GM12878 (cell line): ENCODE measurements around the gene IGSF6. TPM values are rescaled to one million over a fixed set of nuclear protein-coding genes. Genes with fewer than 3 reads are reported as not detected.
A peak's percentile ranks its signal among the peaks of the same experiment; 100 is the strongest.

ENCODE experiments used
- ATAC-seq: fragments of 200-7000 bp; cut with Tn5 transposase; 3 replicates; pipeline ENCODE4 v1.9.1; 2020; ENCODE audit warnings: mild to moderate bottlenecking, moderate library complexity
- BruUV-seq: library from RNA; stranded (reverse); fragments of 400-500 nt; replicated peaks from 2 replicates; lab custom pipeline; 2021; lab: Mats Ljungman, UMichigan
- CTCF ChIA-PET: fragments of 300-600 bp; sonication (Branson Sonifier 250); formaldehyde crosslinking; extraction: SDS; loops from one replicate; lab custom pipeline; 2021; ENCODE audit warnings: inconsistent platforms; lab: Yijun Ruan, JAX
- POLR2A ChIA-PET: fragments of 350-600 bp; formaldehyde crosslinking; extraction: SDS; loops from one replicate; lab custom pipeline; 2021; ENCODE audit warnings: inconsistent platforms; lab: Charles Lee
- RAD21 ChIA-PET: fragments of 300-600 bp; sonication (Branson Sonifier 250); formaldehyde crosslinking; loops from one replicate; lab custom pipeline; 2023; ENCODE audit warnings: antibody characterized with exemption; ENCODE audit not compliant: unreplicated experiment; lab: Charles Lee
- SMC1A ChIA-PET: fragments of 300-600 bp; sonication (Branson Sonifier 250); formaldehyde crosslinking; loops from one replicate; lab custom pipeline; 2023; ENCODE audit not compliant: unreplicated experiment, uncharacterized antibody; lab: Charles Lee
- DNase-seq: peaks from one replicate; pipeline ENCODE4 v3.0.0-alpha.2; 2011; ENCODE audit warnings: low read depth, low spot score
- FAIRE-seq: peaks from 3 replicates; lab custom pipeline; 2011; peaks lifted over from hg19 to GRCh38; lab: Jason Lieb, UNC
- H2AFZ ChIP-seq: 2 replicates; pipeline ENCODE4 v1.6.0; 2011; ENCODE audit warnings: low read depth, low read length, control low read depth; ENCODE audit not compliant: control insufficient read depth
- H3K27ac ChIP-seq: 2 replicates; pipeline ENCODE4 v1.5.1; 2011; ENCODE audit warnings: control low read depth; ENCODE audit not compliant: control insufficient read depth, insufficient read depth
- H3K27me3 ChIP-seq, 2 experiments: replicated peaks in 1 of 2; 2 replicates each; pipeline versions ENCODE4 v1.6.0 to v1.6.1; 2011; ENCODE audit warnings: low read length in 1 of 2; ENCODE audit not compliant: control insufficient read depth in 2 of 2, insufficient read depth in 2 of 2
- H3K36me3 ChIP-seq, 2 experiments: 2 replicates each; pipeline ENCODE4 v1.5.1; 2011; ENCODE audit warnings: low read length in 1 of 2; ENCODE audit not compliant: control insufficient read depth in 2 of 2, insufficient read depth in 2 of 2
- H3K4me1 ChIP-seq: 2 replicates; pipeline ENCODE4 v1.6.1; 2011; ENCODE audit warnings: mild to moderate bottlenecking, low read length, moderate library complexity, mixed read lengths; ENCODE audit not compliant: control insufficient read depth, insufficient read depth
- H3K4me2 ChIP-seq: 2 replicates; pipeline ENCODE4 v1.6.0; 2011; ENCODE audit warnings: control low read depth; ENCODE audit not compliant: control insufficient read depth, insufficient read depth
- H3K4me3 ChIP-seq: fragments of 200-600 bp; sonication (generic); 2 replicates; pipeline ENCODE4 v1.5.1; 2016
- H3K79me2 ChIP-seq: 2 replicates; pipeline ENCODE4 v1.6.0; 2011; ENCODE audit warnings: low read length; ENCODE audit not compliant: control insufficient read depth, insufficient read depth
- H3K9ac ChIP-seq: 2 replicates; pipeline ENCODE4 v1.8.0; 2011; ENCODE audit warnings: low read length, control low read depth, mixed read lengths; ENCODE audit not compliant: control insufficient read depth, insufficient read depth
- H3K9me3 ChIP-seq: replicated peaks from 3 replicates; pipeline ENCODE4 v1.5.1; 2011; ENCODE audit warnings: mild to moderate bottlenecking, low read length; ENCODE audit not compliant: control insufficient read depth, insufficient read depth
- H4K20me1 ChIP-seq: 2 replicates; pipeline ENCODE4 v1.6.0; 2011; ENCODE audit not compliant: control insufficient read depth, insufficient read depth
- CHD1 ChIP-seq: IDR thresholded peaks from 2 replicates; pipeline ENCODE4 v1.6.1; 2012; ENCODE audit warnings: low read depth, low read length, improper control_type of control experiment
- KAT2A ChIP-seq: conservative IDR thresholded peaks from 2 replicates; pipeline ENCODE4 v1.6.1; 2011; ENCODE audit warnings: low read depth, low read length; ENCODE audit not compliant: control insufficient read depth
- SMC3 ChIP-seq: IDR thresholded peaks from 2 replicates; pipeline ENCODE4 v1.6.1; 2011; ENCODE audit warnings: low read length, improper control_type of control experiment, borderline replicate concordance
- WGBS: methylation state at CpG from one replicate; pipeline ENCODE4 v1.1.6; 2016; ENCODE audit warnings: low lambda C conversion rate; ENCODE audit not compliant: insufficient replicate concordance, insufficient coverage; ENCODE audit errors: missing lambda C conversion rate; 5-methylcytosine and 5-hydroxymethylcytosine counted together
- in situ Hi-C: fragments of 300-500 bp; cut with MboI; formaldehyde crosslinking; loops from 9 replicates; pipeline ENCODE4 v1.14.3; 2018; ENCODE audit warnings: mixed read lengths
- intact Hi-C: fragments of 100-400 bp; cut with micrococcal nuclease; formaldehyde crosslinking; loops from one replicate; pipeline ENCODE4 v1.14.2; 2022; ENCODE audit not compliant: unreplicated experiment
- polyA plus RNA-seq, 11 experiments: library from polyadenylated mRNA; depleted of rRNA in 4 of 11; unstranded in 6 of 11; stranded (reverse) in 5 of 11; fragments of >200 nt; fragmentation: Nextera tagmentation in 4 of 11; fragmentation: Illumina TruSeq in 1 of 11; extraction: Ambion mirVana in 4 of 11; extraction: Trizol in 1 of 11; gene quantifications; 1 replicate in 1 of 11; 2 replicates in 10 of 11; pipeline versions ENCODE4 v1.2.1 to v1.2.3, GENCODE V29; 2011 to 2016; ENCODE audit warnings: inconsistent platforms in 2 of 11, missing spikeins in 2 of 11, low read depth in 1 of 11
- total RNA-seq, 4 experiments: library from RNA; depleted of rRNA in 3 of 4; stranded (reverse); fragments of >200 nt in 3 of 4; fragmentation: Illumina TruSeq in 1 of 4; extraction: Trizol in 1 of 4; gene quantifications; 2 replicates each; pipeline versions ENCODE4 v1.2.1 to v1.2.3, GENCODE V29; 2013 to 2021
- TF ChIP-seq, protein P1 (sequence below): fragments of 450-650 bp; IDR thresholded peaks from 2 replicates; pipeline ENCODE4 v1.6.1; 2017; ENCODE audit warnings: mild to moderate bottlenecking, low read depth, inconsistent platforms; ENCODE audit not compliant: poor library complexity, severe bottlenecking
- TF ChIP-seq, protein P2 (sequence below): fragments of 450-650 bp; IDR thresholded peaks from 2 replicates; pipeline ENCODE4 v1.6.1; 2016; ENCODE audit warnings: mild to moderate bottlenecking, moderate library complexity, borderline replicate concordance

IGSF6 gene
- total and polyA plus RNA-seq, 10 of the 15 experiments (the other 5 are each of a cell fraction or from before 2014, with no cell fraction given), result 0.32 to 1.2 (median 0.72) TPM

DNA sequence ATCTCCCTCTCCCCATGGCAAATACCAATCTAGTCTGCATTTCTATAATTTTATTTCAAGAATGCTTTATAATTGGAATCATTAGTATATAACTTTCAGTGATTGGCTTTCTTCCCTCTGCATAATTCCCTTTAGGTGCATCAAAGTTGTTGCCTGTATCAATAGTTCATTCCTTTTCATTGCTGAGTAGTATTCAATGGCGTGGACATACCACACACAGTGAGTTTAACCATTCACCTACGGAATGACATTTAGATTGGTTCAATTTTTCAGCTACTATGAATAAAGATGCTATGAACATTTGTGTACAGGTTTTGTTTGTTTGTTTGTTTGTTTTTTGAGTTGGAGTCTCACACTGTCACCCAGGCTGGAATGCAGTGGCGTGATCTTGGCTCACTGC lies 21.1 kb upstream of the IGSF6 start:
- no peak overlapping the region for H3K4me2 ChIP-seq
- POLR2A ChIA-PET, result no interaction called here
- CTCF ChIA-PET, result interaction anchor here (1.2 to 2.8 kb wide), 2 partner anchors 10 to 16 kb away, joined by 5 to 11 read pairs; no protein-coding TSS in a partner anchor
- H3K27ac ChIP-seq, result no peak overlapping the region
- no peaks in the 10 kb centered on the region for H3K79me2 ChIP-seq
- H3K9me3 ChIP-seq, result no peaks in the 10 kb centered on the region
- ATAC-seq, result no peak
- no peaks in the 10 kb centered on the region for H3K4me1 ChIP-seq
- intact Hi-C loops, result no loop called here
- DNase-seq, result no peak
- in situ Hi-C loops, result no loop called here
- H3K4me3 ChIP-seq, result no peak overlapping the region
- no peak overlapping the region for H2AFZ ChIP-seq
- RAD21 ChIA-PET, result no interaction called here
- SMC1A ChIA-PET, result no interaction called here
- no peak for FAIRE-seq
- no peaks in the 10 kb centered on the region for H3K36me3 ChIP-seq
- H3K9ac ChIP-seq, result no peak overlapping the region
- no peaks in the 10 kb centered on the region for H4K20me1 ChIP-seq
- TF ChIP-seq SMC3, result no peak
- no peak for TF ChIP-seq KAT2A
- TF ChIP-seq, protein P1, sequence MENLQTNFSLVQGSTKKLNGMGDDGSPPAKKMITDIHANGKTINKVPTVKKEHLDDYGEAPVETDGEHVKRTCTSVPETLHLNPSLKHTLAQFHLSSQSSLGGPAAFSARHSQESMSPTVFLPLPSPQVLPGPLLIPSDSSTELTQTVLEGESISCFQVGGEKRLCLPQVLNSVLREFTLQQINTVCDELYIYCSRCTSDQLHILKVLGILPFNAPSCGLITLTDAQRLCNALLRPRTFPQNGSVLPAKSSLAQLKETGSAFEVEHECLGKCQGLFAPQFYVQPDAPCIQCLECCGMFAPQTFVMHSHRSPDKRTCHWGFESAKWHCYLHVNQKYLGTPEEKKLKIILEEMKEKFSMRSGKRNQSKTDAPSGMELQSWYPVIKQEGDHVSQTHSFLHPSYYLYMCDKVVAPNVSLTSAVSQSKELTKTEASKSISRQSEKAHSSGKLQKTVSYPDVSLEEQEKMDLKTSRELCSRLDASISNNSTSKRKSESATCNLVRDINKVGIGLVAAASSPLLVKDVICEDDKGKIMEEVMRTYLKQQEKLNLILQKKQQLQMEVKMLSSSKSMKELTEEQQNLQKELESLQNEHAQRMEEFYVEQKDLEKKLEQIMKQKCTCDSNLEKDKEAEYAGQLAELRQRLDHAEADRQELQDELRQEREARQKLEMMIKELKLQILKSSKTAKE, result no peak
- TF ChIP-seq, all 136 proteins: peak for 0
- no TSS peak for BruUV-seq
- 63% methylated on average over 3 of the region's 3 CpGs for WGBS
- H3K27me3 ChIP-seq, result peaks cover 0 to 2% of the 10 kb centered on the region in 2 experiments; a peak in 1 of 4 replicates

DNA sequence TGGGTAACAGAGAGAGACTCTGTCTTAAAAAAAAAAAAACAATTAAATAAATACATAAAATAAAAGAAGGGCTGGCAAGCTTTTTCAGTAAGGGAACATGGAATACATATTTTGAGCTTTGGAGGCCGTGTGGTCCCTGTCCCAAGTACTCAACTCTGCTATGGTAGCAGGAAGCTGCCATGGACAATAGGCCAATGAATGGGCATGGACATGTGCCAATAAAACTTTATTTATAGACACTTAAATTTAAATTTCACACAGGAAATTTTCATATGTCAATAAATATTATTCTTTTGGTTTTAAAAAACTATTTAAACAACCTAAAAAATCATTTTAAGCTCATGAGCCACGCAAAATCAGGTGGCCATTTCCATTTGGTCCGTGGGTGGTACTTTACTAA lies 15.2 kb upstream of the IGSF6 start:
- CTCF ChIA-PET, result interaction anchor here (1.1 to 3.9 kb wide), 3 partner anchors 10 to 58 kb away, joined by 3 to 20 read pairs (median 4); no protein-coding TSS in a partner anchor
- Histone ChIP-seq H3K9ac (no peak overlapping the region), H2AFZ (no peak overlapping the region), H4K20me1 (no peaks in the 10 kb centered on the region), H3K4me3 (no peak overlapping the region), H3K27me3 (peaks cover 0 to 3% of the 10 kb centered on the region in 2 experiments; a peak in 2 of 4 replicates), H3K9me3 (no peaks in the 10 kb centered on the region), H3K79me2 (no peaks in the 10 kb centered on the region), H3K36me3 (no peaks in the 10 kb centered on the region), H3K27ac (no peak overlapping the region), H3K4me1 (no peaks in the 10 kb centered on the region), H3K4me2 (no peak overlapping the region)
- intact Hi-C loops, result no loop called here
- no peak for TF ChIP-seq CHD1
- TF ChIP-seq, protein P2, sequence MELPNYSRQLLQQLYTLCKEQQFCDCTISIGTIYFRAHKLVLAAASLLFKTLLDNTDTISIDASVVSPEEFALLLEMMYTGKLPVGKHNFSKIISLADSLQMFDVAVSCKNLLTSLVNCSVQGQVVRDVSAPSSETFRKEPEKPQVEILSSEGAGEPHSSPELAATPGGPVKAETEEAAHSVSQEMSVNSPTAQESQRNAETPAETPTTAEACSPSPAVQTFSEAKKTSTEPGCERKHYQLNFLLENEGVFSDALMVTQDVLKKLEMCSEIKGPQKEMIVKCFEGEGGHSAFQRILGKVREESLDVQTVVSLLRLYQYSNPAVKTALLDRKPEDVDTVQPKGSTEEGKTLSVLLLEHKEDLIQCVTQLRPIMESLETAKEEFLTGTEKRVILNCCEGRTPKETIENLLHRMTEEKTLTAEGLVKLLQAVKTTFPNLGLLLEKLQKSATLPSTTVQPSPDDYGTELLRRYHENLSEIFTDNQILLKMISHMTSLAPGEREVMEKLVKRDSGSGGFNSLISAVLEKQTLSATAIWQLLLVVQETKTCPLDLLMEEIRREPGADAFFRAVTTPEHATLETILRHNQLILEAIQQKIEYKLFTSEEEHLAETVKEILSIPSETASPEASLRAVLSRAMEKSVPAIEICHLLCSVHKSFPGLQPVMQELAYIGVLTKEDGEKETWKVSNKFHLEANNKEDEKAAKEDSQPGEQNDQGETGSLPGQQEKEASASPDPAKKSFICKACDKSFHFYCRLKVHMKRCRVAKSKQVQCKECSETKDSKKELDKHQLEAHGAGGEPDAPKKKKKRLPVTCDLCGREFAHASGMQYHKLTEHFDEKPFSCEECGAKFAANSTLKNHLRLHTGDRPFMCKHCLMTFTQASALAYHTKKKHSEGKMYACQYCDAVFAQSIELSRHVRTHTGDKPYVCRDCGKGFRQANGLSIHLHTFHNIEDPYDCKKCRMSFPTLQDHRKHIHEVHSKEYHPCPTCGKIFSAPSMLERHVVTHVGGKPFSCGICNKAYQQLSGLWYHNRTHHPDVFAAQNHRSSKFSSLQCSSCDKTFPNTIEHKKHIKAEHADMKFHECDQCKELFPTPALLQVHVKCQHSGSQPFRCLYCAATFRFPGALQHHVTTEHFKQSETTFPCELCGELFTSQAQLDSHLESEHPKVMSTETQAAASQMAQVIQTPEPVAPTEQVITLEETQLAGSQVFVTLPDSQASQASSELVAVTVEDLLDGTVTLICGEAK, result peak; percentile 48
- no peak for TF ChIP-seq SMC3
- no peak for FAIRE-seq
- SMC1A ChIA-PET, result interaction anchor here (0.7 to 1.3 kb wide), 3 partner anchors 10 to 421 kb away, joined by 3 to 4 read pairs (median 4); no protein-coding TSS in a partner anchor
- in situ Hi-C loops, result no loop called here
- BruUV-seq, result no TSS peak
- RAD21 ChIA-PET, result interaction anchor here (2.1 kb wide), 1 partner anchor 10 kb away, joined by 6 read pairs; no protein-coding TSS in a partner anchor
- ATAC-seq, result no peak
- DNase-seq, result no peak
- POLR2A ChIA-PET, result no interaction called here
- 48% methylated on average over 3 of the region's 3 CpGs for WGBS
